ENCODE data around the gene LDHD.
A peak's percentile ranks its signal among the peaks of the same experiment; 100 is the strongest.

LDHD gene

DNA sequence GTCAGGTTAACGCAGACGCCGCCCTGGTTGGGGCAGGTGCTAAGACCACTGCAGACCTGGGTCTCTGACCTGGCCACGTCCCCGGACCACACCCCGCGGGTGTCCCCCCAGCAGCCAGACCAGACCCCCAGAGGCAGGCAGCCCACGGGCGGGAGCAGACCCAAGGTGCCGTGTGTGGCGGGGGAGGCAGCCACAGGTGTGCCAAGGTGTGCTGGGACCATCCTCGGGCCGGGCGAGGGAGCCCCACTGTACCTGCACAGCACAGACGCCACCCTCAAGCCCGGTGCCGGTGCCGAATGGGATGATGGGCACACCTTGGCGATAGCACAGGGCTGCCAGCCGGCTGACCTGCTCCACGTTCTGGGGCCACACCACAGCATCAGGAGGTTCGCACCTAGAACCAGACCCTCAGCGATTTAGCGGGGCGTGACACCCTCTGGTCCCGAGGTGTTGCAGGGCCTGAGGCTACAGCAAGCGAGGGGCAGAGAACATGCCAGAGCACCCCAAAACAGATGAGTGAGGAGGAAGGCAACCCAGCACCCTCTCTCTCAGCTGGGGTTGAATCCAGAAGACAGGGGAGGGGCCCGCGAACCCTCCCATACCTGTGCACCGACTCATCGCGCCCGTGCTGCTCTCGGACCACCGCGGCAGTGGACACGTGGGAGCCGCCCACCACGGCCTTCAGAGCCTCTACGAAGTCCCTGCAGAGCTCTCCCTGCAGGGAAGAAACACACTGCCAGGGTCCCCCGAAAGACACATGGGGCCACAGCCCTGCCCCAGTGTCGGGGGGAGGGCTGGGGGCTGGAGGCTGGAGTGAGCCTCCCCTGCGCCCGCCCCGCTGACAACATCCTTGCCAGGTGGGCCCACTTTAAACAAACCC is 1.4 kb downstream of the LDHD start:
- no peak for DNase-seq (ENCODE audit: low spot score)

GRCh38 chr16:75114179-75114945 is 2.2 kb downstream of the LDHD start:
- no peak for DNase-seq (ENCODE audit: low spot score)

DNA sequence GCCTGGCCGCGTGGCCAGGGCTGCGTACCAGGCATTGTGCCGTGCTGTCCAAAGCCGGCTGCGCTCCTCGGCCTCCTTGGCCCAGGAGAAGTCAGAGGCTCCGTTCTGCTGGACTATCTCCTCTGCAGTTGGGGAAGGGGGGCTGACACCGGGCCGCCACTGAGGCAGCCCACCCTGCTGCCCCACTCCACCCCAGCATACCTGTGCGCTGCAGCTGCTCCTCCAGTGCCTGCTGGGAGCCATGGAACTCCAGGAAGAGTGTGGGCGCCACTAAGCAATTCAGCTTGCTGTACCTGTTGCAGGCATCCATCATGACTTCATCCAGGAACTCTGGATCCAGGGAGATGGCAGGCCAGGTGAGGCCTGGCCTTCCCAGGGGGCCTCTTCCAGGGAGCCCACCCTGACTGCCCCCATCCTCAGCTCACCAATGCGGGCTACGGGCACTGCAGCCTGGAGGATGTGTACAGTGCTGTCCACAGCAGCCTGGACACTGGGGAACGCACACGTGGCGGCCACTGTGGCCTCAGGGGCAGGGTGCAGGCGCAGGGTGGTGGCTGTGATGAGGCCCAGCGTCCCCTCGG is 2.9 kb downstream of the LDHD start:
- DNase-seq (ENCODE audit: low spot score) = no peak

GRCh38 chr16:75112734-75113491 is 3.7 kb downstream of the LDHD start:
- DNase-seq (ENCODE audit: low spot score) = no peak

DNA sequence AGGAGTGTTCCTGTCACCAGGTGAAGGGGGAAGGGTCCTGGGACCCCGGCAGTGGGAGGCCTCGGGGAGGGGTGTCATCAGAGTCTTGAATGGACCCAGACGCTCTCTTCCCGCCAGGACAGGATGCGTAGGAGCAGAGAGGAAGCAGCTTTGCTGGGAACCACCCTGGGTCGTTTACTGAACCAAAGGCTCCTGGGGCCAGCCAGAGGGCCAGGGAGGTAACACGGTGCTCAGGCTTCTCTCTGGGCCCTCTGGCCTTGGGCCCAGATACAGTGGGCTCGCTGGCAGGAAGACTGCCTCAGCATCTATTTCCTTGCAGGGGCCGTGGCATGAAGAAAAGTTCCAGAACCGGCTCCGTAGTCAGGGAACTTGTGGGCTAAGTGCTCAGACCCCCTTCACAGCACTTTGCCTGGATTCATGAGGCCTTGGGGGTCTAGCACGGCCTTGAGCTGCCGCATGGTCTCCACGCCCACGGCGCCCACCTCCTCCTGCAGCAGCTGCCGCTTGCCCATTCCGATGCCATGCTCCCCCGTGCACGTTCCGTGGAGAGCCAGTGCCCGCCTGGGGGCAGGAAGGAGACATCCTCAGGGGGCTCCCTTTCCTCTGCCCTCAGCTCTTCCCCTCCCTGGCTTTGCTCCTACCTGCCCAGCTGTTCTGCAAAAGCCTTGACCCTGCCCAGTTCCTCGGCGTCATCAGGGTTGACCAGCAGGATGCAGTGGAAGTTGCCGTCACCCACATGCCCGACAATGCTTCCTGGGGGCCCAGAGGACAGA is 4.4 kb downstream of the LDHD start:
- DNase-seq (ENCODE audit: low spot score) = no peak

DNA sequence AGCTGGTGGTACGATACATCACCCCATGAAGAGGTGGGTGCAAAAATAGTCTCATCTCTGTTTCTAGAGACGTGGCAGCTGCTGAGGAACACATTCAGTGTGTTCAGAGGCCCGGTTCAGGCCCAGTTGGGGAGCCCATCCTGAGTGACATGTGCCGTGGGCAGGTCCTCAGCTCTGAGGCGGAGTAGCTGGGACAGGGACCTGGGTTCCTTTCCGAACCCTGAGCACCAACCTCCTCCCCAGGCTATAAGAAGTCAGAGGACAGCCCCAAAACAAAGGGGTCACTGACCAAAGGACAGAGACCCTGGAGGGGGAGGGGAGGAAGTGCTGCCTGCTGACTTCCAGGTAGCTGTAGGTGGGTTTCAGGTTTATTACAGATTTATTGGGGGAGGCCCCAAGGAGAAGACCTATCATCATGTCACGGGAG is 5.1 kb downstream of the LDHD start:
- DNase-seq (ENCODE audit: low spot score) = no peak

DNA sequence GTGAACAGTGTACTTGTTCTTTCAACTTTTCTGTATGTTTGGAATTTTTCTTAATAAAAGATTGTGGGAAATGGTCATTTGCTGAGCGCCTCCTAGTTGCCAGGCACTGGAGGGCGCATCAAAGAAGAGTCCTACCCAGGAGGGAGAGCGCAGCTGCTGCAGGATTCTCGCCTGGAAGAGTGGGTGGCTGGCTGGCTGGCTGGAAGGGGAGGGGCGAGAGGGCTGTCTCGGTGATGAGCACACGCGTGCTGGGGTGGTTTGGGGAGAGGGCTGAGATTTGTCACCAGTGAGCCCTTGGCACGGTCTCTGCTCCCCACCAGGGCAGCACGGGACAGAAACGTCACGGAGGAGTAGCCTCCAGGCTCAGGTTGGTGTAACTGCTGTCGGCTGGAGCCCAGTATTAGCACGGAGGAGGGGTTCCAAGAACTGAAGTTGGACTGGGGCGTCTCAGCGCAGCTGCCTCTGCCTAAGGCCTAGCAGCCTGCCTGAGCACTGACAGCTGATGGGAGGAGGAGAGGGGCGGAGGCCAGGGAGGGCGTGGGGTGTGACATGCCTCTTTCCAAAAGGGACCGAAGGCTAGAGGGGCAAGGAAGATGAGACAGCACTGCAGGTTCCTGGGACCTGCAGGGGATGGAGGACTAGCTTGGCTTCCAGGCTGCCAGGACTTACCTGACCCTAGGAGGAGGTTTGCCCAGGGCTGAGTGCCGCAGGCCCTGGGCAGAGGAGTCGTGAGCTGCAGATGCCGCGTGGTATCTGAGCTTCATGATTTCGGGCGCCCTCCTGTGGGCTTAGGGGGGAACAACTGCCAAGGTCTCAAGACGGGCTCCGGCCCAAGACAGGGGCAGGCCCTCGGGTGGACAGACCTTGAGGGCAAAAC is 5.7 kb downstream of the LDHD start:
- DNase-seq (ENCODE audit: low spot score) = peak; percentile 93

GRCh38 chr16:75109732-75110243 is 6.8 kb downstream of the LDHD start:
- no peak for DNase-seq (ENCODE audit: low spot score)

DNA sequence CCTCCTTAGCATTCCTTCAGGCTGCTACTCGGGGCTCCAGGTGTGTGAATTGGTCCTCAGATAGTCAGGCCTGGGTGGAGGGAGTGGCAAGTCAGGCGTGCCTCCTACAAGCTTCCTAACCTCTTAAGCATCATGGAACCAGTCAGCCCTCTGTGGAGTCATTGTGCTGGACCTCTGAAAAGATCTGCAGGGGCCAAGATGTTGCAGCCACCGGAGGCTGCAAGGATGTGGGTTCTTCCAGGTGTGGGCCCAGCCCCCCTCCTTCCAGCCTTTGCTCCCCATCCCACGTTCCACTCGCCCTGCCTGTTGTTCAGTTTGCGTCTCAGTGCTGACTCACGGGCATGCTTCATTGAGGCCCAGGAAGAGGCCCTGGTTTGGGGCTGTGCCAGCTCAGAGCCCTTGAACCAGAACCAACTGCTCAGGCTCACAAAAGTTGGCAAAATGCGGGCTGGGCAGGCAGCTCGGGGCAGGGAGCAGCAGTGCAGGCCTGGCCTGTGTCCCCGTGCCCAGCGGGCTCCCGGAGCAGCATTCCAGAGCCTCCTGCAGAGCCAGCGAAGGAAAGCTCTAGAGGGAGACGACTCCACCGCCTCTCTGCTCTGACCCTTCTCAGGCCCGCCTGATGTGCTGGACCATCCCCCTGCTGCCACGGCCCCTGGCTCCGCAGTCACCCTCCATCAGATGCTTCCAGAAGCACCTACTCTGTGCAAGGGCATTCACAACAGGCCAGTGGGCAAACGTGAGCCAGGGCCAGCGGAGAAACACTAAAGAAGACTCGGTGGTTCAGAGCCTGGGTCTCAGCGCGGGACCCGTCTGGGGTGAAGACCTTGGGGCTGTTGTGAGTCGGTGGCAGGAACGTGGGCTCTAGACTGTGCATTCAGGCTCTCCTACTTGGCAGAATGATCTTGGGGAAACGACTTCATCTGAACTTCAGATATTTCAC is 7.5 kb downstream of the LDHD start:
- no peak for DNase-seq (ENCODE audit: low spot score)

DNA sequence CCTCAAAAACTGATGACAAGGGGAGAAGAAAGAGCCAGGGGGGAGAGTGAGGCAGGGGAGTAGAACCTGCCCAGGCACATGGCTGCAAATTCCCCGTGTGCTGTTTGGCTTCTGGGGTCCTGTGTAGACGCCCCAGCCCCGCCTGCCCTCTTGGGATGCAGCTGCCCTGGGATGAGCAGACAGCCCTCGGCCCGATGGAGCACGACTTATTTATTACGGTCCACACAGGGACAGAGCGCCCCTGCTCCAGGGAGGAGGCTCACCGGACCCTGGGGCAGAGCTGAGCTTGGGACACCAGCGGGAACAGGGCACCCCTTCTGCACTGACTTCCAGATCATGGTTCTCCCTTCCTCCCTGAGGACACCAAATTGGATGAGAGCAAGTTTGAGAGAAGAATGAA is 9.1 kb downstream of the LDHD start:
- DNase-seq (ENCODE audit: low spot score) = no peak

- no peak for DNase-seq (ENCODE audit: low spot score)
Observed at GRCh38 chr16:75106351-75107274, 10.0 kb downstream of the LDHD start.

- peak; percentile 84 for DNase-seq (ENCODE audit: low spot score)
Observed at GRCh38 chr16:75105306-75106061, 11.1 kb downstream of the LDHD start.

DNA sequence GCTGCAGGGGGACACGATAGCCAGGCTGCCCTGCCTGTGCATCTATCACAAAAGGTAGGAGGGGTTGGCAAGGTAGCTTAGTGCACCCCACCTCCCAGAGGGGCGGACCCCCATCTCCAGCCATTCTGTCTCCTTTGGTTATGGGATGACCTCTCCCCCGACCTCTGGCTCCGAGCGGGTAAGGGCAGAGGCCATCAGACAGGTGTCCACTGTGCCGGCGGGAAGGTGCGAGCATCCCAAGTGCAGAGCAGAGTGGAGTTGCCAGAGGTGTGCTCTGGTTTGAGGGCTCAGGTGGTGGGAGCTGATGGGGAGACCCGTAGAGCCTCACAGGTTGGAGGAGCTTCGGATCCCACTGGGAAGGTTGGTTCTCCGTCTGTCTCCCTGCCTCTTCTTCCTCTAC is 11.7 kb downstream of the LDHD start:
- no peak for DNase-seq (ENCODE audit: low spot score)

- DNase-seq (ENCODE audit: low spot score) = no peak
Observed at GRCh38 chr16:75103994-75104393, 12.6 kb downstream of the LDHD start.

DNA sequence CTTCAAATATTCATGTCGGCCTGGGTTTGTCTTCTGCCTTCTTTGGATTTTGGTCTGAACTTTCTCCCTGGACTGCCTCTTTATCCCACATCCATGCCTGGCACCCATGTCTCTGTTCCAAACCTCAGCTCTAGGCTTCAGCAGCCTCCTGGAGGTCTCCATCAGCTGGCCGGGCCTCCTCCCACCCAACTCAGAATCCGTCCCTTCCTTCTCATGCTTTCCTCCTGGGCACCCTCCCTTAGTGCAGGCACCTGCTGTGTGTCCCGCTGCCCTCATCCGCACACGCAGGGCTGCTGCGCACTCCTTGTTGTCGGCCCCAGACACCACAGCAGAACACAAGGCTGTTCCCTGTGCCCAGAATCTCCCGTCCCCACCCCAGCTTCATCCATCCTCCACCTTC is 14.0 kb downstream of the LDHD start:
- no peak for DNase-seq (ENCODE audit: low spot score)

GRCh38 chr16:75101635-75102034 is 14.9 kb downstream of the LDHD start:
- DNase-seq (ENCODE audit: low spot score) = no peak

DNA sequence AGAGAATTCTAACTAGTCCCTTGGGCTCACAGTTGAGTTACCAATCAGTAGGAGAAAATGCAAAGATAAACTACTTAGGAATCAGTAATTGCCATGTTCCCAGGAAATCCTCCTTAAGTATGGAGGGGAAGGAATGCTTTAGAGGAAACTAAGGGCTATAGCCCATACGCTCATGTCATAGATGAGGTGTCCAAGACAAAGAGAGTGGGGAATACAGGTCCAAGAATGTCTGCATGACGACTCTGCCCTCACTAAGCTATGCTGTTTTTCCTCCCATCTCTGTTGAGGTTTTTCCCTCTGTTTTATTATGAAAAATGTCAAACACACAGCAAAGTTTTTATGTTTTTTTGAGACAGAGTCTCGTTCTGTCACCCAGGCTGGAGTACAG is 16.0 kb downstream of the LDHD start:
- no peak for DNase-seq (ENCODE audit: low spot score)

Measured in SK-N-DZ (cell line).